ENCODE data around the gene MFN2. TPM values are rescaled to one million over a fixed set of nuclear protein-coding genes. Genes with fewer than 3 reads are reported as not detected.

The MFN2 gene
- total RNA-seq, 1 donor: 59.7 TPM

GRCh38 chr1:11982010-11982392 lies 1.8 kb downstream of the MFN2 start:
- no peak overlapping the region for H3K4me3 ChIP-seq (ENCODE audit: low read depth, low read length)
- no peak for DNase-seq (ENCODE audit: low read depth)
- TF ChIP-seq, protein P1, sequence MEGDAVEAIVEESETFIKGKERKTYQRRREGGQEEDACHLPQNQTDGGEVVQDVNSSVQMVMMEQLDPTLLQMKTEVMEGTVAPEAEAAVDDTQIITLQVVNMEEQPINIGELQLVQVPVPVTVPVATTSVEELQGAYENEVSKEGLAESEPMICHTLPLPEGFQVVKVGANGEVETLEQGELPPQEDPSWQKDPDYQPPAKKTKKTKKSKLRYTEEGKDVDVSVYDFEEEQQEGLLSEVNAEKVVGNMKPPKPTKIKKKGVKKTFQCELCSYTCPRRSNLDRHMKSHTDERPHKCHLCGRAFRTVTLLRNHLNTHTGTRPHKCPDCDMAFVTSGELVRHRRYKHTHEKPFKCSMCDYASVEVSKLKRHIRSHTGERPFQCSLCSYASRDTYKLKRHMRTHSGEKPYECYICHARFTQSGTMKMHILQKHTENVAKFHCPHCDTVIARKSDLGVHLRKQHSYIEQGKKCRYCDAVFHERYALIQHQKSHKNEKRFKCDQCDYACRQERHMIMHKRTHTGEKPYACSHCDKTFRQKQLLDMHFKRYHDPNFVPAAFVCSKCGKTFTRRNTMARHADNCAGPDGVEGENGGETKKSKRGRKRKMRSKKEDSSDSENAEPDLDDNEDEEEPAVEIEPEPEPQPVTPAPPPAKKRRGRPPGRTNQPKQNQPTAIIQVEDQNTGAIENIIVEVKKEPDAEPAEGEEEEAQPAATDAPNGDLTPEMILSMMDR (IDR thresholded peaks at IDR 0.05; ENCODE audit: insufficient read depth, low read length): no peak

GRCh38 chr1:11984121-11984520 lies 3.9 kb downstream of the MFN2 start:
- TF ChIP-seq, protein P1 (IDR thresholded peaks at IDR 0.05; ENCODE audit: insufficient read depth, low read length): no peak
- no peak overlapping the region for H3K4me3 ChIP-seq (ENCODE audit: low read depth, low read length)
- DNase-seq (ENCODE audit: low read depth): no peak

DNA sequence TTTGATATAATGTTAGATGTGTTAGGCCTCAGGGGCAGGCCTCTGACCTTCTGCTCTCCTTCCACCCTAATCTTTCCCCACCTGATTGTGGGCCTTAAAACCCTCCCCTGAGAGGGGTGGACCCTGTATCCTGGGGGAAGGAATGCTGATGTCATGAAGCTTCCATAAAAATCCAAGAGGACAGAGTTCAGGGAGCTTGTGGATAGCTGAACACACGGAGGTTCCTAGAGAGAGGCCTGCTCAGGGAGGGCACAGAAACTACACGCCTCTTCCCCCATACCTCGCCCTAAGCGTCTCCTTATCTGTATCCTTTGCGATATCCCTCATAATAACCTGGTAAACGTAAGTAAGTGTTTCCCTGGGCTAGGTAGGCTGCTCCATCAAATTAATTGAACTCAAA lies 4.3 kb downstream of the MFN2 start:
- DNase-seq (ENCODE audit: low read depth): no peak
- H3K4me3 ChIP-seq (ENCODE audit: low read depth, low read length): no peak overlapping the region
- TF ChIP-seq, protein P1 (IDR thresholded peaks at IDR 0.05; ENCODE audit: insufficient read depth, low read length): no peak

- H3K4me3 ChIP-seq (ENCODE audit: low read depth, low read length): no peak overlapping the region
- TF ChIP-seq, protein P1 (IDR thresholded peaks at IDR 0.05; ENCODE audit: insufficient read depth, low read length): no peak
- no peak for DNase-seq (ENCODE audit: low read depth)
Measured at GRCh38 chr1:11985171-11985570, 4.9 kb downstream of the MFN2 start.

GRCh38 chr1:11985851-11986250 lies 5.6 kb downstream of the MFN2 start:
- no peak for DNase-seq (ENCODE audit: low read depth)
- no peak overlapping the region for H3K4me3 ChIP-seq (ENCODE audit: low read depth, low read length)
- TF ChIP-seq, protein P1 (IDR thresholded peaks at IDR 0.05; ENCODE audit: insufficient read depth, low read length): no peak

DNA sequence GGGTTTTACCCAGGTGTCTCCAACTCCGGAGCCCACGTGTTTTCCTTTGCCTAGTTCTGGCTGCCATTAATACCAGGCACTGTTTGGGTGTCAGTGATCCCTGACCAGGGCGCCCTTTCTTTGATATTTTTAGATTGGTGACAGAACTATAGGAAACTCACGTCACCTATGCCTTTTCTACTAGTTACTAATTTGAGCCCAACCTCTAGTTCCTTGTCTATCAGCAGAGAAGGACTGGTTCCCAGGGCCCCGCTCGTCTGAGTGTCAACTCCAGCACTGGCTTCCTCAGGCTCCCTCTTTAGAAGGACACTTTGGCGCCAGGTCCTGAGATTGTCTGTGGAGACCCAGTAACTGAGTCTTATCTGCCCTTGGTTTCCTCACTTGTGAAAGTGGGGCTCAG lies 9.4 kb downstream of the MFN2 start:
- no peak for DNase-seq (ENCODE audit: low read depth)
- H3K4me3 ChIP-seq (ENCODE audit: low read depth, low read length): no peak overlapping the region
- TF ChIP-seq, protein P1 (IDR thresholded peaks at IDR 0.05; ENCODE audit: insufficient read depth, low read length): no peak

GRCh38 chr1:11990303-11991032 lies 10.2 kb downstream of the MFN2 start:
- DNase-seq (ENCODE audit: low read depth): no peak
- TF ChIP-seq, protein P1 (IDR thresholded peaks at IDR 0.05; ENCODE audit: insufficient read depth, low read length): no peak
- no peak overlapping the region for H3K4me3 ChIP-seq (ENCODE audit: low read depth, low read length)
